ENCODE results near the gene DNAJC5G.
"Not testable (repeated sequence)": the region's sequence is repeated elsewhere in the genome, so short reads cannot be mapped to it uniquely, and the experiment has no call there.

The DNAJC5G gene

DNA sequence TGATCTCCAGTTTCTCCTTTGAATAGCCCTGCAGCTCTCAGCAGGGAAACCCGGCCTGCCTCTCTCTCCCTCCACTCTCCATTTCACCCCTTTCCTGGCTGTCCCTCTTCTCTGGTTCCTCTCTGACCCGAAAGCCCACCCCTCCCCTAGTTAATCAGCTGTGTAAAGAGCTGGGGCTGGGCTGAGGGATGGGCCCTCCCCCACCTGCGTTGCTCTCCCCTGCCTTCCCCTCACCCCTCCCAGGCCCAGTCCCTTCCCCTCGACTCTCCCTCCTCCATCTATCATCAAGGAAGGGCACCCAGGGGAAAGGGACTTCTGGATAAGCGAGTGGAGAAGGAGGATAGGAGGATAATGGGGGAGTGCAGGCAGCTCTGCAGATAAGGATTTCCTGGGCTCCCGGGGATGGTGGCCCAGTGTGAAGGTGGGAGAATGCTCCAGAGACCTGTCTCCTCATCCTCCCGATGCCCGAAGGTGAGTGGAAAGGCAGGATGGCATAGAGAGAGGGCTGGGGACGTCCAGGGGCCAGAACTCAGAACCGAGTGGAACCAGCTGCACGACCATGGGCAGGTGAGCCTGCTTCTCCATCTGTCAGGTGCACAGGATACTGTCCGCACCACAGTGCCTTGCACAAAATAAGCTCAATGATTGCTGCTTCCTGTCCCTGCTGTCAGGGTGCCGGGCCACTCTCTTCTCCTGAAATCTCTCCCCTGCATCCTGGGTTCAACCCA is 24.4 kb upstream of the DNAJC5G start:
- intact Hi-C loops (cut with DNase I), result no loop called here

DNA sequence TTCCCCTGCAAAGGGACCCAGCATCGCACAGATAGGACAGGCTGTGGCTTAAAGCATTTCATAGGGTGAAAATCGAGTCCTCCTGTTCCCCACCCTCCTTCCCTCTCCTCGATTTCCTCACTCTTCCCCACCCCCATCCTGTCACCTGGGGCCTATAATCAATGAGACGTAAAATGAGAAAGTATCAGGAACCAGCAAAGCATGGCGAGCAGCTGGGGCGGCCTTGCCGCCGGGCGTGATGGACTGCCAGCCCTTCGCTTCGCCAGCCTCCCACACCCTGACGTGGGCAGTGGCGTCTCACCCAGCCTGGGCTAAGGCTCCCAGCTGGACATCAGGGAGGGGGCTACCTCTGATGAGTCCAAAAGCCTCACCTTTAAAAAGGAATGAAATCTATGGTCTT is 23.5 kb upstream of the DNAJC5G start:
- intact Hi-C loops (cut with DNase I), result no loop called here

More for the DNA sequence above, 24.4 kb upstream of the DNAJC5G start:
- no peak for DNase-seq

DNA sequence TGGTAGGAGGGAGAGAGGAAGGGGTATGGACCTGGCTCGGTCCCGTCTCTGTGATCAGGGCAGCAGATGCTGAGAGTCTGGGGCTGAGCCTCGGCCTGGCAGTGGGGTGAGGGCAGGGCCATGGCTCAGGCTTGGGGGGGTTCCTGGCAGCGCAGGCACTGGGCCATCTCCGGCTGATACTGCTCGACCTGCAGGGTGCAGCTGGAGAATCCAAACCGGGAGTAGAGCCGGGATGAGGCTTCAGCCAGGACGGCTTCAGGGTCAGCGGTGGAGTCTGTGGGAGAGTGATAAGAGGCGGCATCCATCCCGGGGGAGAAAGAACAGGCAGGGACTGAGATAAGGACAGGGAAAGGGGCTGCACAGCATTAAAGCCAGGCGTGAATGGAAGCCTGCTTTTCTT is 20.0 kb upstream of the DNAJC5G start:
- no peak for DNase-seq

More for the DNA sequence above, 23.5 kb upstream of the DNAJC5G start:
- no peak for DNase-seq

DNA sequence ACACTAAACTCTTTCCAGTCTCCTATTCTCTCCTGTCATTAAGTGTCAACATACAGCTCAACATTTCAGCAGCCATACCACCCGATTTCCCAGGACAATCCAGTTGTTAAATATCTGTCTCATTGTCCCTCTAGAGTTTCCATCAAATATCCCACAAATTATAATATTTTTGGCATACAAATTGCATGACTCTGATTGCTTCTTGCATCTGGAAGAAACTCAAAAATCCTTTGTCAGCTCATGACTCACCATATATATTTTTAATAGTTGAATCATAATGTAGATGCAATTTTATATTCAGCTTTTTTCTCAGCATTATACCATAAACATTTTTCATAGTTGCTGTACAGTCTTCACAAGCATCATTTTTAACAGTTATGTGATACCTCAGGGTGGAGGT is 19.6 kb upstream of the DNAJC5G start:
- intact Hi-C loops (cut with DNase I), result no loop called here
- DNase-seq, result no peak

More for the DNA sequence above, 20.0 kb upstream of the DNAJC5G start:
- intact Hi-C loops (cut with DNase I), result no loop called here

DNA sequence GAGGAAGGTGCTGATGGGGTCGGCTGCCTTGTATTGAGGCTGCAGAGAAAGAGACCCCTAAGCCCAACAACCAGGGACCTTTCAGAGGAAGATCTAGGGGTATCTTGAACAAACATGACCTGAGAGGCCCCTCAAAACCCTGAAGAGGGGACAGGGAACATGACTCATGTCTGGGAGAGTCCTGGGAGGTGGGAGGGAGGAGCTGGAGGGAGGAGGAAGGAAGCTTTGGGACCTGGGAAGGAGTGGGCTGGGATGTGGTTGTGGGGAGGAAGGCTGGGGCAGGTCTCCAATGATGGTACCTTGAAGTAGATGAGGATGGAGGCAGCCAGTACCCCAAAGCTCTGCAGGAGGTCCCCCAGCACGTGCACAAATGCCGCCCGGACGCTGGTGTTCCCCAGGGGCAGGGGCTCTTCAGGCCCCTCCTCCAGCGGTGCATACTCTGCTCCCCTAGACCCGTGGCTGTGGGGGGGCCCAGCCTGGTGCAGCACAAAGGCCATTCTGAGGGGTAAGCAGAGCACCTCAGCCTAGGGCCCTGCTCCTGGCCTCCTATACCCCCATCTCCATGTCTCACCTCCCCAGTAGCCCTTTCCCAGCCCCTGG is 18.3 kb upstream of the DNAJC5G start:
- DNase-seq, result no peak
- intact Hi-C loops (cut with DNase I), result no loop called here

DNA sequence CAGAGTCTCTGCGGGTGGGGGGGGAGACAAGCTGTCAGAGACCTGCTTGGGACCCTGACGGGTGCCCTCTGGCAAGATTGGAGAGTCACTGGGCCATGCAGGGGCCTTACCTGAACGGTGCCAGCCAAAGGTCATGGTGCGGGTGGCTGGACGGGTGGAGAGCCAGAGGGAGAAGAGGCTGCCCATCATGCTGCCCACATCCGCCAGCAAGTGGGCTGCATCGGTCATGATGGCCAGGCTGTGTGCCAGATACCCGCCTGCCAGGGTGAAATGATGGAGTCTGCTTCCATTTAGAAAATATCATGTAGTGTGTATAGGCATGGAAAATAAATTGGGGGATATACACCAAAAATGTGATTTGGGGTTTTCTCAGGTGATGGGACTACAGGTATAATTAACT is 17.2 kb upstream of the DNAJC5G start:
- intact Hi-C loops (cut with DNase I), result no loop called here
- no peak for DNase-seq

DNA sequence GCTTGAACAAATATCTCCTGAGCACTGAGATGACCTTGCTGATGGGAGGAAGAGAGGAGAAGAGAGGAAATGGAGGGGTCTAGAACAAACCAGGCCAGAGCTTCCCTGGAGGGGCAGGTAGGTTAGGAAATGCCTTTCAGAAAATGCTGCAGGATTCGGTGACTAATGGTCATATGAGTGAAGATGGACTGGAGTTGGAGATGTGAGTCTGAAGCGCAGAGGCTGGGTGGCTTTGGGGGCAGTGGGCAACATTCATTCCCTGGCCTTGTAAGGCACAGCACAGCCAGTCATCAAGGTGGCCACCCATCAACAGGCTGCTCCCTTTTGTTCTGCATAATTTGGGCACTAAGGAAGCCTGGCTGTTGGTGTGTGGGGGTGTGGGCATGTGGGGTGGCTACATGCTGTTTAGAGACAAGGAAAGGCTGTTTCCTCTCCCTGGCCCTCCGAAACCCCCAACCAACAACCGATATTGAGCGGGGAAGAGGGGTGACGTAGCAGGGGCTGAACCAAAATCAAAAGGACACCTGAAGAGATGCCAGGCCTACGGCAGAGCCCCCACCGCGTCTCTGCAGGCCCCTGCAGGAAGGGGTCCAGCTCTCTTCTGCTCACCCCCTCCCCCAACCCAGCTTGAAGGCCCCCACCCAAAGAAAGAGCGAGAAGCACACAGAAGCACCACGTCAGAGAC is 13.8 kb upstream of the DNAJC5G start:
- no peak for DNase-seq
- intact Hi-C loops (cut with DNase I), result no loop called here

DNA sequence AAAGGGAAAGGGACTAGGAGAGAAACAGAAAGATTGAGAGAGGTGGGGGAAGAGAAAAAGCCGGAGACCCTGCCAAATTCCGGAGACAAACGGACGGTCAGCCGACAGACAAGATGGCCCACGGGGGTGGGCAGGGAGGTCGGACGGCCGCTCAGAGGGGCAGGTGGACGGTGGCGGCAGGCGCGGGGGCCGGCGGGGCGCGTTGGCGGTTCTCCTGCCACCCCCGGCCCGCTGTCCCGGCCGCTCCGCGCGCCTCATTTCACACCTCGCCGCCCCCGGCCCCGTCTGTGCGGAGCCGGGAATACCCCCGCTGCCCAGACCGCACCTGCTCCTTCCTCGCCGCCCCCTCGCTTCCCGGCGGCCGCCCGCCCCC is 13.3 kb upstream of the DNAJC5G start:
- no peak for DNase-seq
- intact Hi-C loops (cut with DNase I), result no loop called here

DNA sequence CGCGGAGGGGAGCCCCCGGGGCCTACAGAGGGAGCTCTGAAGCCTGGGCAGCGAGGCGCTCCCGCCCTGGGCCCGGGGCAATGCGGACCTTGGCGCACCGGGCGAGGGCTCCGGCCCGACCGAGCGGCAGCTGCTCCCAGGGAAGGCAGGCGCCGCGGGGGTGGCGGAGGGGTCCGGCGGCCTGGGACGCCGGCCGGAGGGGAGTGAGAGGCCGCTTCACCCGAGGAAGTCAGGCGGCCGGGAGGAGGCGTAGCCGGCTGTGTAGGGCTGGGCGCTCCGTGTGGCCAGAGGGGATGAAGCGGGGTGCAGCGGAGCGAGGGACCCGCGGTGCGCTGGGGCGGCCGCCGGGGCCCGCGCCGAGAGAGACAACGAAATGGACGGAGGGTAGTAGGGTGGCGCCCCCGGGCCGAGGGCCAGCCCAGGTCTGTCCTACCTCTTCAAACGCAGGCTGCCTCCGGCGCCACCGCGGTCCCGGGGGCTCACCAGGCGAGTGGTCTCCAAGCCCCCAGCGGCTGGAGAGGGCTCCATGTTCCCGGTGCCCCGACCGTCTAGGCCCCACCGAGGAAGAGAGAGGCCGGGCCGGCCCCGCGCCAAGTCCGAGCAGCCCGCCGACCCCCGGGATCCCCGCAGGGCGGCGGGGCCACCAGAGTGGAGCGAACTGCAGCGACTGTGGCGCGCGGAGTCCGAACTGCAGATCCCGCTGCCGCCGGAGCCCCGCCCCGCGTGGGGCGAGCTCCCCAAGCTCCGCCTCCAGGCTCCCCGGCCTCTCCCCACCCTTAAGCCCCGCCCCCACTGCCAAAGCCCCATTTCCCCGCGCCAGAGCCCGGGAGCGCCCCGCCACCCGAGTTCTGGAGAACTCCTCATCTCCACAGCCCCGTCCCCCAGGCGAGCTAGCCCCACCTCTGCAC is 12.6 kb upstream of the DNAJC5G start, which contains the start of gene SLC30A3:
TSS of gene SLC30A3 (minus strand) at position 669 of the 908 bp plus-strand sequence. CDS start at position 528, 141 bp downstream.
- peak in 35 of 42 donors; percentile 14 to 65 (median 39) for DNase-seq
- intact Hi-C loops (cut with DNase I), result no loop called here

DNA sequence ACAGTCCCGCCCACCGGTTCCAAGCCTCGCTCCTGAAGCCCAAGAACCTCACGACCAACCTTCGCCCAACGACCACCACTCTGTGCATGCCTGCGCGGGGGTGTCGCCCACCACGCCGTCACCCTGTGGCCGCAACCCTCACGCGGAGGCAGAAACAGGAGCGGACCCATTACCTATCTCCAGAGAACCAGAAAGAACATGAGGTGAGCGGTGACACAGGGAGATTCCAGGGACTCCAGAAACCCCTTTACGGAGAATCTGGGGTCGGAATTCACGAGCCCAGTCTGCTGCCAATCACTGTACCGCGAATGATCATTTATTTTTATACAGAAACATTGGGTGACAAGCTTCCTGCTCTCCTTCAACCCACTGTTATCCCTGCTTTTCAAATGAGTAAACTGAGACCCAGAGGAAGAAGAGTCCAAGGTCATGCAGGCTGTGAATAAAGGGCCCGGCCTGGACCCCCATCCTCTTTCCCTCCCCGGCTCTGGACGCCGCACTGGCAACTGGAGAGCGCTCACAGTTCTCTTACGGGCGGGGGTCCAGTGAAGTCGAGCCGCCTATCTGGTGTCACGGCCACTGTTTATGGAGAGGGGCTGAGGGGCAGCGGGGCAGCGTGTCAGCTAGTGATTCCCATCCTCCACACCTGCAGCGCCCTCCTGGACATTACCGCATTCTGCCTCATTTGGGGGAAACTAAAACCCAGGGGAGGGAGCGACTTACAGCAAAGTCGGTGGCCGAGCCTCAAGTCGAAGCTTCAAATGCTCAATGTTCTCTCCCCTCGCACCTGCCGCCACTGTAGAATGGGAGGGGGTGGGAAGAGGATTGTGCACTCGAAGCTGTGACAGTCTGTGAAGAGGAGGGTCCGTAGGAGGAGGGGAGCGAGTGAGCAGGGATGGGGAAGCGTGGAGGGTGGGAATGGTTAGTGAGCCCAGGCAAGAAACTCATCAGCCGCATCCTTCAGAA is 11.7 kb upstream of the DNAJC5G start:
- DNase-seq, result no peak
- intact Hi-C loops (cut with DNase I), result no loop called here

DNA sequence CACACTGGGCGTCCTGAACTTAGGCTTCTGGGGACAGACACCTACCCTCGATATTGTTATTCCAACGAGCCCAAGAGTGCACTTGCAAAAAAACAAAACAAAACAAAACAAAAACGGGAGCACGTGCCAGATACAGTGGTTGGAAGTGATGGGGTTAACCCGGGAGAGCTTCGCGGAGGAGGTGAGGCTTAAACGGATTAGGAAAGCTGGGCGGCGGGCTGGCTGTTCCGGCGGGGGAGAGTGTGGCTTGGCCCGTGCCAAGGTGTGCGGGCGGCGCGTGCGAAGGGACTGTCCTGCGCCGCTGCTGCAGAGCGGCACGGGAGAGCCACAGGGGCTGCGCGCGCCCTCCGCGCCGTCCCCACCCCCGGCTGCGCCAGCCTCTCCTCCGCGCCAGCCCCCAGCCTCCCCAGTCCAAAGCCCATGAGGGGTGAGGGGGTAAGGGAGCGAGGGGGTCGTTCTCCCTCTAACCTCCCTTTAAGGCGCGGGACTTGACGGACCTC is 10.9 kb upstream of the DNAJC5G start:
- intact Hi-C loops (cut with DNase I), result no loop called here
- no peak for DNase-seq

DNA sequence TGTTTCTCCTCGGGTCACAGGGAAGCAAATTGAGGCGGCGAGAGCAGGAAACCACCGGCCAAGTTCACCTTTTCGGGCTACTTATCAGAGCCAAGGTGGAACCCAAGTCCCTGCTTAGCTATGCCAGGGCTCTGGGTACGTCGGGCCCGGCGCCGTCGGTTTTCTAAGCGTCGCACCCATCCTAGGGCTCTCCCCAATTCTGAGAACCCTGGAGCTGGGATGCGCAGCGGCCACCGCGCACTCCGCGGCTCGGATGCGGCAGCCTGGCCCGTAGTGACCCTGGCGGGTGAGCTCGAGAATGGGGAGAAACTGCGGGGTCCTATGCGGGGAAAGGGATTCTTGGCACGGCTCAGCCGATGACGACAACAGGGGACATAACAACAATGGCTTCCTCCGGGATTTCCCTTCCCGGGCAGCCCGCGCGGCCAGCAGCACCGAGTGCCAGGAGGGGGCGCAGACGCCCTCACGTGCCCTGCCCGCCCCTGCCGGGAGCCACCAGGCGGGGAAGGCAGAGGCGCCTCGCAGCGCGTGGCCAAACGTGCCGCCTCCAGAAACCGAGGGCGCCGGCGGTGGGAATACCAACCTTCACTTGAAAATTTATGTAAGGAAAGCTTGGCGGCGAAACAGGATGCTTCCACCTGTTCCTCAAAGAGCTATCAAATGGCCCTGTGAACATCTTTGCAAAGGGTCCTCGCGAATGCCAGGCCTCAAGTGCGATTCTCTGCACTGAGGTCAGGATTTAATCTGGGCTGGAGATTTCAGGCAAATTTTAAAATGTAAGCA is 10.3 kb upstream of the DNAJC5G start:
- intact Hi-C loops (cut with DNase I), result no loop called here
- DNase-seq, result peak in 37 of 42 donors; percentile 11 to 77 (median 46)

DNA sequence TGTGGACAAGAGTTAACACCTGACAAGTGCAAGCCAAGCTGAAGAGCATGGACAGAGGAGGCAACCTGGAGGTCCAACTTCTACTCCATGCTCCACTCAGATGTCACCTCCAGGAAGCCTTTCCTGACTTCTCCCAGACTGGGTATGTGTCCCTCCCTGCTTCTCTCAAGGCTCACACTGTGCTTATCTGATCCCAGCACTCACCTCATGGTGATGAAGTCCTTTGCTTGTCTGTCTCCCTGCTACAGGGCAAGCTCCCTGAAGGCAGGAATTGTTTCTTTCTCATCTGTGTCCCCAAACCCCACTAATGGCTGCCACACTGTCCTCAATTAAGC is 9.7 kb upstream of the DNAJC5G start:
- DNase-seq, result no peak
- intact Hi-C loops (cut with DNase I), result no loop called here

DNA sequence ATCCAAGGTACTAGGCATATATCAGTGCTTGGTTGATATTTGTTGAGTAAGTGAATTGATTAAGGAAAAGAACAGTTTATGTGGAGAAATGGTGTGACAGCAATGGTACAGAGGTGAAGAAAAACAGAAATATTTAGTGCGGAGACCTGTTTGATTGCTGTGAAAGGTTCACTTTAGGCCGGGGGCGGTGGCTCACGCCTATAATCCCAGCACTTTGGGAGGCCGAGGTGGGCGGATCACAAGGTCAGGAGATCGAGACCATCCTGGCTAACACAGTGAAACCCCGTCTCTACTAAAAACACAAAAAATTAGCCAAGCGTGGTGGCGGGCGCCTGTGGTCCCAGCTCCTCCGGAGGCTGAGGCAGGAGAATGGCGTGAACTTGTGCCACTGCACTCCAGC is 6.9 kb upstream of the DNAJC5G start:
- DNase-seq; intact Hi-C loops (cut with DNase I): not testable (repeated sequence)

DNA sequence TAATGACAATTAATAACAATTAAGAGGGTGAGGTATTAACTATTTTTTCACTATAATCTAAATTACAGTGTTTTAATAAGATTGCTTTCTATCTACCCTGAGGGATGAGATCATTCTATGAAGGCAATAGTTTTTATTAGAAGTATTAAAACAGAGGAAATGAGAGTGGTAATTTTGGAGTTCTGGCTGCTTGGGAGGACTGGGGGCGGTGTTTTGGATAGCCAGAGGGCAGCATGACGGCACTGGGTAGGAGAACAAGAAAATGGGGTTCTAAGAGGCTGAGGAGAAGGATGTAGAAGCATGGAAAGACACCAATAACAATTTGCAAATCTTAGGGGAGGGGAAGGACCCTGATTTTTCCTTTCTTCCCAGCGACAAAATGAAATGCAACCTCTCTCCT is 5.1 kb upstream of the DNAJC5G start:
- intact Hi-C loops (cut with DNase I), result no loop called here
- no peak for DNase-seq

DNA sequence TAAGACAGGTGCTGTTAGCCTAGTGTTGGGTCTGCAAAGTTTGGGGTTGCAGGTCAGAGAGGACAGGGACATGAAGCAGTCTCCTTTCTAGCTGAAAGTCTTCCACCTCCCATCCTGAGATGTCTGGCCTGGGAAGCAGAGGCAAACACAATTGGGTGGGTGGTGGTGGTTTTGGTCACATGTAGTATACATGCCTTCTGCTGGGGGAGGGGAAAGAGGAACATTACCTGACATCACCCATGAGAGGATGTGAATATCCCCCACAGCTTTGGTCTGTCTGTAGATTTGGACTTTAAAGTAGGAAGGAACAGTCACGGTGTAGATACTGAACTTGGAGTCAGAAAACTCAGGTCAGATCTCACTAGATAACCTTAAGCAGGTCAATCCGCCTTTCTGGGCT is 4.6 kb upstream of the DNAJC5G start:
- DNase-seq, result no peak
- intact Hi-C loops (cut with DNase I), result no loop called here

DNA sequence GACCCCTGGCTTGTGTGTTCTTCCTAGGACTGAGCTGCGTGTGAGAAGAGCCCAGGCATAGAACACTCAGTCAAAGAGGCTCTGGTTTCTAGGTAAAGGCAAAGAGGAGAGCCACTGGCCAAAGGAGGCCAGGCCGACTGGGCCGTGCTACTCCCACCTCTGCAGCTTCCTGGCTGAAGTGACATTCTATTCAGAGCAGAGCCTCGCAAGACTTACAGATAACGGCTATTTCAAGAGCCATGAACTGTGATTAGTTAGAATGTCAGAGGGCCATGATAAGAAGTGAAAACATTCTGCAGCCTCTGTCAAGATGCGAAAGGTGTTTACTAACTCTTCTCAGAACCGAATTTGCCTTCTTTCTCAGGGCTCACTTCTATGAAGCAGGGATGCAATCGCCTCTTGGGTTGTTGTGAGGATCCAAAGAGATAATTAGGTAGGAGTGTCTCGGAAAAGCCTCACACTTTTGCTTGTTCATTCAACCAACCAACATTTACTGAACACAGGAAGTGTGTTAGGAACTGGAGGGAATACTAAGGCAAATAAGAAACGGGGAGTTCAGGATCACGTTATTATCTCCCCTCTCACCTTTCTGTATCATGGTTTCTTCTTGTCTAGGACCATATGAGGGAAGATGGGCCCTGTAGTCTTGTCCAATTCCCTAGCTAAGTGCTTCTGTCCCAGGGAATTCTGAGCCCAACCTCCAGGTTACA is 3.4 kb upstream of the DNAJC5G start:
- DNase-seq, result no peak
- intact Hi-C loops (cut with DNase I), result no loop called here
